Colon (tissue), 2 donors: Measurements from ENCODE around the gene PDE10A.
"Not testable (repeated sequence)": the region's sequence is repeated elsewhere in the genome, so short reads cannot be mapped to it uniquely, and the experiment has no call there.

Experiments used
- FAIRE-seq: peaks from 2 replicates; lab custom pipeline; 2012; peaks lifted over from hg19 to GRCh38; lab: Jason Lieb, UNC
- donor health status: control.
- donor health status: control.

PDE10A gene

GRCh38 chr6:165624871-165625639 is 38.0 kb downstream of the PDE10A start:
- FAIRE-seq, result no peak

DNA sequence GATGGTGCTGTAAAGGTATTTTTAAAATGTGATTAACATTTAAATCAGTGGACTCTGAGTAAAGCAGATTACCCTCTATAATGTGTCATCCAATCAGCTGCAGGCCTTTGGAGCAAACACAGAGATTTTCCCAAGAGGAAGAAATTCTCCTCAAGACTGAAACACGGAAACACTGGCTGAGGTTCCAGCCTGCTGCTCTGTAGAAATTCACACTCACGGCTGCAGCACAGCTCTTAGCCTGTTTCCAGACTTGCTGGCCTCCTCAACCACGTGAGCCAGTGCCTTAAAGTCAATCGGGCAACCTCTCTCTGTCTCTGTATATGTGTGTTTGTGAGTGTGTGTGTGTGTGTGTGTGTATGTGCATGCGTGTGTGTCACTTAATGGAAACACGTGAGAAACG is 41.1 kb downstream of the PDE10A start:
- no peak for FAIRE-seq

DNA sequence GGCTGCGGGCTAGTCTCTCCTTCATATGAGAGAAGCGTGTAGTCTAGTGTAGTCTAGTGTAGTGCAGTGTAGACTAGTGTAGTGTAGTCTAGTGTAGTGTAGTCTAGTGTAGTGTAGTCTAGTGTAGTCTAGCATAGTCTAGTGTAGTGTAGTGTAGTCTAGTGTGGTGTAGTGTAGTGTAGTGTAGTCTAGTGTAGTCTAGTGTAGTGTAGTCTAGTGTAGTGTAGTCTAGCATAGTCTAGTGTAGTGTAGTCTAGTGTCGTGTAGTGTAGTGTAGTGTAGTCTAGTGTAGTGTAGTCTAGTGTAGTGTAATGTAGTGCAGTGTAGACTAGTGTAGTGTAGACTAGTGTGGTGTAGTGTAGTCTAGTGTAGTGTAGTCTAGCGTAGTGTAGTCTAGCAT is 44.1 kb downstream of the PDE10A start:
- FAIRE-seq, result not testable (repeated sequence)

- no peak for FAIRE-seq
These were observed 44.8 kb downstream of the PDE10A start for GRCh38 chr6:165618241-165618640.

DNA sequence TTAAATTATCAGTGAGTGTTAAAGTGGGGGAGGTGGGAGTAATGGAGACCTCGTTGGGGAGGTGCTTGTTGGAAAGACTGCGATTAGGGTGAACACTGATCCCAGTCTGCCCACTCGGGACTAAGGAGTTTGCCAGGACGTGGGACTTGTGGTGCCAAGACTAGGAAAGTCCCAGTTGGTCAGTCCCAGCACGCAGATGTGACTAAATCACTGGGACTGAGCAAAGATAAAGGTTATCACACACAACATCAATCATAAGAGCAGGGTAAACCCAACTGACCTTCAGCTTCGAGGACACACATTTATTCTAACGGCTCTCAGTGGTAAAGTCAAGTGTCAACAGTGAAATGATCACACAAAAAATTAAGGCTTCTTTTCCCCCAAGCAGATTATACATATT is 45.5 kb downstream of the PDE10A start:
- FAIRE-seq, result no peak

- FAIRE-seq, result no peak
These were observed 46.9 kb downstream of the PDE10A start for GRCh38 chr6:165616116-165616515.

- no peak for FAIRE-seq
These were observed 47.4 kb downstream of the PDE10A start for GRCh38 chr6:165615636-165616035.

DNA sequence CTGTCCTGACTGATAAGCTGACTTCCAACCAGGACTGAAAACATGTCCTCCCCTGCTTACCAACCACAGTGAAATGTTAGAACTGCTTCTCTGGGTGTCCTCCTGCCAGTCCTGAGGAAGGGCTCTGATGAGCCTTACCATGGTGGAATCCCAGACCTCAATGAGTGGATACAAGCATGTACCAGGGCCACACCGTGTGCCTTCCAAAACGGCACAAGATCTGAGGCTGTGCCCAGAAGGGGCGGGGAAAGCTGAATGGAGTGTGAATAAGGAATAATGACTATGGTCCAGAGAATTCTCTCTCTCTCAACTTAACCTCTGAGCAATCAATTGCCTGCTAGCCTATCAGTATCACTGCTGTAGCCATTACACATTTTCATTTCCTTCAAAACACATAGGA is 51.7 kb downstream of the PDE10A start:
- no peak for FAIRE-seq

- FAIRE-seq, result not testable (repeated sequence)
These were observed 54.5 kb downstream of the PDE10A start for GRCh38 chr6:165608577-165608976.

DNA sequence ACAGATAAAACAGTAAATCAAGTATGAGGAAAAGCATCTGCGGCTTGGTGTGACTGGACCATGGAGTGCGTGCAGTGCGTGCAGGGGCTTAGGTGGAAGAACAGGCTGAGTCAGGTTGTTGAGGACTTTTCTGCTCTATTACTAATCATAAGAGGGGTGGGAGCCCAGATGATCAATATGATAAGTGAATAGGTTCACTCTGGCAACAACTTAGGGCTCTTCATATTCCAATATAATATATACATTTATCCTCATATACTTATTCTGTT is 56.4 kb downstream of the PDE10A start:
- FAIRE-seq, result no peak

DNA sequence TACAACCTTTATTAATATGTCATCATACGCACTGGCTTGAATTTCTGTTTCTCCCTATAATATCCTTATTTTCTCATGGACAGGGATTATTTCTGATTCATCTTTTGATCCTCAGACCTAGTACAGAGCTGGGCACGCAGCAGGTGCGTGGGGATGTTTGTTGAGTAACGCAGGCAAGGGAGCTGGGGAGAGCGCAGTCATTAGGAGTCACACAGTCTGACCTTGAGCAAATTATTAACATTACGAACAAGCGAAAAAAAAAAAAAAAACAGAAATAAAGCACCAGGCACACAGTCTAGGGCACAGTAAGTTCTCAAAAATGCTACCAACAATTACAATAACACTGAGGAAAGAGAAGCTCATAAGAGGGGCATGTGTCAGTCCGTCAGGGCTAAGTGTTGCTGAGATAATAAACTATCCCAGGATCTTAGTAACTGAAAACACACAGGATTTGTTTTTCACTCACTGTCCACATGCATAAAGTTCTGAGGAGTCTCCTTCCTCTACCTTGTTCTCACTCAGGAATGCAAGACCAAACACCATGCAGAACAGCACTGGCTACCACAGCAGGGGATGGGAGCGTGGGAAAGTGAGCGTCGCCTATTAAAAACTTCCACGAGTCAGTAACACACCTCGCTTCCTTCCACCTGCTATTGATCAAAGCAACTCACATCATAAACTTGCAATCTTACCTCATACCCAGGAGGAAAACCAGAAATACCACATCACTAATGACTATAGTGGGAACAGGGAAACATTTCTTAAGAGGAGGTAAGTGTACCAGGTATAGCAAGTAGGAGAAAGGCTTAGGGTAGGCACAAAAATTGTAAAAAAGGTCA is 56.9 kb downstream of the PDE10A start:
- no peak for FAIRE-seq

DNA sequence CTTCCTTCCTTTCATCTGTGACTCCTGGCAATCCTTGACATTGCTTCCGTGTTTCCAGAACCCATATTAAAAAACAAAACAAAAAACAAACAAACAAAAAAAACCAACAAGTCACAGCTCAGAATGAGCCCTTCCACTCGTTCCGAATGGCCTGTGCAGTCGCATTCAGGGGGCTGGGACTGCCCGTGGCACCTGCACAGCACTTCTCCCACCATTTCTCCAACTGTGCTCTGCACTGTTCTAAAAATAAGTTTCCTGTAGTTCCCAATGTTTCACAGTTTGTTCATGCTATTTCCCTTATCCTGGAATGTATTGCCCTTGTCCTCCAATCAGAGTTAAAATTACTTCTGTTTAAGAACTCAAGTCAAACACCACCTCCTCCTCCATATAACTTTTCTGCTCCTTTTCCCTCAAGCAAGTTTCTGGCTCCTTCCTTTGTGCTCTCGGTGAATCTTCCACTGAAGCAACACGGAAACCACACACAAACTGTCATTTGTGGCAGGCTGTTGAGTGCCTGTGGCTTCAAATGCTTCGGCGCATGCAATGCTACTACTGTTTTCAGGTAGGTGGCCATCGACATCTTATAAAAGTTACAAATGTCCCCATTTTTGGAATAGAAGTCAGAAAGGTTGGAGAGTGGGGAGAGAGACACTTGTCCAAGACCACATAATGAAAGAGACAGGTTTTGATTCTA is 57.7 kb downstream of the PDE10A start:
- no peak for FAIRE-seq

DNA sequence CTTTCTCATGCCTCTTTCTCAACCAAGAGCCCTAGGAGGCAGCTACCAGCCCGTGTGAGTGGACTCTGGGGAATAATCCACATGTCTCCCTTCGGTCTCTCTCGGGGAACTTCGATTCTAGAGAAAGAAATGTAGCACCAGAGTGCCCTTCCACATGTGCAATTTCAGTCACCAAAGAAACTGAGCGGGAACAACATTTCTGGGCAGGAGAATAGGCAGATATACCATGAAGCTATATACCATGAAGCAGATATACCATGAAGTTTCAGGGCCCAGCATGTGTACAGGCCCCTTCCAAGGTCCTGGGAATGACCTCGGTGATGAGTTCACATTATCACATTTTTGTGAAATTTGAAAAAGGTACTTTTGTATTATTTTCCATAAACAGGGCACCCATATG is 60.8 kb downstream of the PDE10A start:
- no peak for FAIRE-seq

DNA sequence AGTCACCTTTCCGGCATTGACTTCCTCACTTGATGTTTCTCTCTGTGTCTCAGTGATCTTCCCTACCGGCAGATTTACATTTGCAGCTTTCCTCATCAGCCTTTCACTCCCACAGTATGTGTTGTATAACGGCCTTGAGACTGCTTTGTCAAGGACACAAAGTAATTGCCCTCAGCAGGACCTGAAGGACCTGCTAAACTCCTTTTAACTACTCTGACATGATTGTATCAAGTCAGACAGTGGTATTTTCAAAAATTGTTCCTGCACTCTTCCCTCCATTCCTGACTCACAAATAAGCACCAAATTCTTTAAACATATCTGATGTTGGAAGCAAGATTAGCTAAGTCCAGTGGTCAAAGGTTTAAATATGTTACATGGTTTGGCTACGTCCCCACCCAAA is 62.4 kb downstream of the PDE10A start:
- no peak for FAIRE-seq

DNA sequence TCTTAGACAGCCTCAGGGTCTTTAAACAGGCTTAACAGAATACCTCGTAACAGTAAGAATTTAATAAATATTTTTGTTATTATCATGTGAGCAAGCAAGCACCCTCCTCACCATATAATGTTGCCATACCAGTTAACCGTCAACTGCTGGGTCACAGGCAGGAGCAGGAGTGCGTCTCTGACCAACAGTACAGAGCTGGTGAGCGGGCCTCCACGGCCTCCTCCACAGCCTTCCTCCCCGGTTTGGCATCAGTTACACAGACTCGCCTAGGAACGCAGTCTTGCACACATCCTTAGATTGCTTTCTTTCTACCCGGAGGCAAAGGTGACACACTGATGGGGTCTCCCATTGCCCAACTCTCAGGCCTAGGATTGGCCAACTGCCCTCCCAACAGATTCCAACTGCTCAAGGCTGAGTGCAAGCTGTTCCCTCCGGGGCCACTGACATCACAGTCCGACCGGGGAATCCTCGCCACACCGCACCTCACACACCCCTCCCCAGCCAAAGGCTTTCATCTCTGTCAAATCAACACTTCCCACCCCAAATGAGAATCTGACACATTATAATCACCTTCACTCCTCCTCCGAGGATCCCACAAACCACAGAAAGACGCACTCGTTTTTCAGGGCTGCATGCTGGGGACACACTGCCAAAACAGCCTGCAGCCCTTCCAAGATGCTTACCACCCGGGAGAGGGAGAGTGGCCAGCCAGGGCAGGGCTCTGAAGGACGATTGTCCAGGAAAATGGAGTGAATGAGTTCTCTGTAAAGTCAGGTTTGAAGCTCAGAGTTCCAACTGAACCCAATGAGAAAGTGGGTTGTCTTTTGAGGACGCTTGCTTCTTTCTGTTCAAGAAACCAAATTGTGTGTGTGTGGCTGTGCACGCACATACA is 63.2 kb downstream of the PDE10A start:
- FAIRE-seq, result no peak

DNA sequence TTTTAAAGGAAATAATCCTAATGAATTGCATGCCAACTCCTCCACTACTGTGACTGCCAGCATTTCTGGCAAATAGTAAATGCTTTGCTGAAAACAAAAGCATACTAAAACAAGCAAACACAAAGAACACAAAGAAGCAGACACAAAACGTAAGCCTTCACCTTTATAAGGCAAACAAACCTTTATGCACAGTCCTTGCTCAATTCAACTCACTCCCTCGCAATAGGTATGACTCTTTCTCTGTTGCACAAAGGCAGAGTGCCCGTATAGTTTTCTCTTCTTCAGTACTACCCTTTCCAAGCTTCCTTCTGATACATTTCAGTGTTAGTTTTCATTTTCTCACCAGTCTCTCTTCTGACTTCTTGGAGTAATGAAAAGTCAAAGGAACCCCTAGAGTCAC is 63.9 kb downstream of the PDE10A start:
- FAIRE-seq, result no peak

DNA sequence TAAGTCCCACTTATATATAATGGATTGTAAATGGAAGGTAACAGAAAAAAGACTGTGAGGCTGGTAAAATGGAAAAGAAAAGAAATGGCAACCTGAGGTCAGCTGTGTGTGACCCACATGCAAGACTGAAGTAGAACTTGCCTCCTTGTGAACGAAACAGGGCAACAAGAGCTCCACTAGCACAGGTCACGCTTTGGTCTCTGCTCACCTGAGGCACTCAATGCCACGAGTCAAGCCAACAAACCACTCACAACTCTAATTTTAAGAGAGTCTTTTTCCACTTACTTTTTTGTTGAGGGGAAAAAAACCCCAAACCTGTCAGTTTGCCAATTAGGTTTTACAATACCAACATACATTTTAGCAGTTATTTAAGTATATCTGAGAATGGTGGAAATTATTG is 65.2 kb downstream of the PDE10A start:
- no peak for FAIRE-seq

GRCh38 chr6:165594584-165595333 is 68.3 kb downstream of the PDE10A start:
- no peak for FAIRE-seq

- not testable (repeated sequence) for FAIRE-seq
These were observed 70.1 kb downstream of the PDE10A start for GRCh38 chr6:165592947-165593346.

DNA sequence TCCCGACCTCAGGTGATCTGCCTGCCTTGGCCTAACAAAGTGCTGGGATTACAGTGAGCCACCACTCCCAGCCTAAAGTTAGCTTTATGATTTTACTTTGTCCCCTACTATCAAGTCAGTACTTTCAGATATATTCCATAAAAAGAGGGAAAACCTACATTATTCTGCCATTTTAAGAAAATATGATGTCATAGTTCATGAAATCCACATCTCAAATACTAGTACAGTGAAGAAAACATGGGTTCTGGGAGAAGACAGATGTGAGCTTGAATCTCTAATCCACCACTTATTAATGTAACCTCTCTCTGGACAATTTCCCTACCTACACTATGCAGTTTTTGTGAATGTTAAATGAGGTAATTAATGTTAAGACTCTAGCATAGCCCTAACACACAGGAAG is 74.5 kb downstream of the PDE10A start:
- FAIRE-seq, result no peak

DNA sequence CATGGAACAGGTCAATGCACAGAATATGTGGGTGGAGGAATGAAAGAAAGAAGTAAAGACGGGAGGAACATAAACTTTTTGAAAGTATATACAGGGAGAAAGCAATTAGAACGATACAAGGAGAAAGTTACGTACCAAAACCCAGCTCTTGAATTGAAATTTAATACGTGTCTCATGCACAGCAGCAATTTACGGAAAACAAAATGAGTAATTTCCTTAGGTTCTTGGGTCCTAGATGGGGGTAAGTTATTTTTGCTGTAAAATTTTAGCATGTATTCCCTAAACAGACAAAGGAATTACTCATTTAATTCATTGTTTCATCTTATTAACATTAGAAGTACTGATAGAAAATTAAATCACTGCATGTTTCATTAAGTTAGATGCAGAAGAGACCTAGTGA is 75.8 kb downstream of the PDE10A start:
- no peak for FAIRE-seq
